ENCODE measurements around the gene RMRP. TPM values are rescaled to one million over a fixed set of nuclear protein-coding genes. Genes with fewer than 3 reads are reported as not detected.

Gene RMRP
- 49,879 and 52,393 TPM in 2 replicates for total RNA-seq

GRCh38 chr9:35657546-35658136 lies at the start of gene RMRP:
Gene RMRP, minus strand, starts transcription at chr9:35658019.

GRCh38 chr9:35689542-35690293 lies 31.9 kb upstream of the RMRP start, which contains the start of gene TPM2:
Gene TPM2, minus strand, starts transcription at chr9:35689925. Its CDS starts 108 bp downstream, at chr9:35689817.

GRCh38 chr9:35673132-35674024 lies 15.6 kb upstream of the RMRP start, which contains the start of gene CA9:
Gene CA9, plus strand, starts transcription at chr9:35673928. Its CDS starts 32 bp downstream, at chr9:35673960.

GRCh38 chr9:35664531-35665470 lies 7.0 kb upstream of the RMRP start, which contains the start of gene ARHGEF39:
Gene ARHGEF39, minus strand, starts transcription at chr9:35665195. Its CDS starts 26 bp downstream, at chr9:35665169.

GRCh38 chr9:35658137-35658967 lies 533 bp upstream of the RMRP start, which contains the start of gene CCDC107:
Gene CCDC107, plus strand, starts transcription at chr9:35658292. Its CDS starts 88 bp downstream, at chr9:35658380.

GRCh38 chr9:35650341-35651158 lies 7.3 kb downstream of the RMRP start, which contains the start of gene SIT1:
Gene SIT1, minus strand, starts transcription at chr9:35650931. Its CDS starts 78 bp downstream, at chr9:35650853.

GRCh38 chr9:35618325-35618727 lies 39.5 kb downstream of the RMRP start, which contains the start of gene CD72:
Gene CD72, minus strand, starts transcription at chr9:35618413. Its CDS starts 110 bp downstream, at chr9:35618303.

Small RNA genes lying within 50 kb of the gene (small RNA-seq; reads per million reads assigned to genes)
- gene MIR4667 (0.19 reads per million), gene RMRP (not detected), gene RN7SL22P (not detected)

Other genes starting within 250 kb of the RMRP start
- gene RUSC2, start 167.9 kb downstream of the RMRP start, total RNA-seq: 28.7 and 39.5 TPM in 2 replicates
- 7.2 and 9.5 TPM in 2 replicates for gene TESK1, start 52.8 kb downstream of the RMRP start, total RNA-seq
- gene CD72, start 39.6 kb downstream of the RMRP start, total RNA-seq: not detected in 2 replicates
- not detected in 2 replicates for gene SIT1, start 7.1 kb downstream of the RMRP start, total RNA-seq
- gene CCDC107, start 273 bp upstream of the RMRP start, total RNA-seq: 6.0 and 10.1 TPM in 2 replicates
- gene ARHGEF39, start 7.2 kb upstream of the RMRP start, total RNA-seq: 1.6 and 3.5 TPM in 2 replicates
- 0.10 TPM in 1 of 2 replicates, not detected in the other for gene CA9, start 15.9 kb upstream of the RMRP start, total RNA-seq
- gene TPM2, start 31.9 kb upstream of the RMRP start, total RNA-seq: 10.5 and 20.2 TPM in 2 replicates
- 294 and 296 TPM in 2 replicates for gene TLN1, start 74.2 kb upstream of the RMRP start, total RNA-seq
- gene CREB3, start 74.6 kb upstream of the RMRP start, total RNA-seq: 51.3 and 60.4 TPM in 2 replicates
- gene GBA2, start 91.2 kb upstream of the RMRP start, total RNA-seq: 133 and 134 TPM in 2 replicates
- 19.4 and 25.5 TPM in 2 replicates for gene RGP1, start 91.3 kb upstream of the RMRP start, total RNA-seq
- gene MSMP, start 96.3 kb upstream of the RMRP start, total RNA-seq: 22.4 and 50.3 TPM in 2 replicates
- gene NPR2, start 133.6 kb upstream of the RMRP start, total RNA-seq: 5.6 and 5.8 TPM in 2 replicates
- 0.10 TPM in 1 of 2 replicates, not detected in the other for gene SPAG8, start 154.2 kb upstream of the RMRP start, total RNA-seq
- 6.2 and 10.0 TPM in 2 replicates for gene HINT2, start 157.0 kb upstream of the RMRP start, total RNA-seq
- gene FAM221B, start 170.7 kb upstream of the RMRP start, total RNA-seq: not detected in 2 replicates
- 0.19 and 0.98 TPM in 2 replicates for gene TMEM8B, start 171.2 kb upstream of the RMRP start, total RNA-seq
- gene OR13J1, start 212.4 kb upstream of the RMRP start, total RNA-seq: not detected in 2 replicates
- 1.8 and 4.6 TPM in 2 replicates for gene HRCT1, start 248.2 kb upstream of the RMRP start, total RNA-seq